Measurements from ENCODE around the gene KMT2E.

GRCh38 chr7:105067691-105068090 is 53.7 kb downstream of the KMT2E start:
- TF ChIP-seq, protein P1, sequence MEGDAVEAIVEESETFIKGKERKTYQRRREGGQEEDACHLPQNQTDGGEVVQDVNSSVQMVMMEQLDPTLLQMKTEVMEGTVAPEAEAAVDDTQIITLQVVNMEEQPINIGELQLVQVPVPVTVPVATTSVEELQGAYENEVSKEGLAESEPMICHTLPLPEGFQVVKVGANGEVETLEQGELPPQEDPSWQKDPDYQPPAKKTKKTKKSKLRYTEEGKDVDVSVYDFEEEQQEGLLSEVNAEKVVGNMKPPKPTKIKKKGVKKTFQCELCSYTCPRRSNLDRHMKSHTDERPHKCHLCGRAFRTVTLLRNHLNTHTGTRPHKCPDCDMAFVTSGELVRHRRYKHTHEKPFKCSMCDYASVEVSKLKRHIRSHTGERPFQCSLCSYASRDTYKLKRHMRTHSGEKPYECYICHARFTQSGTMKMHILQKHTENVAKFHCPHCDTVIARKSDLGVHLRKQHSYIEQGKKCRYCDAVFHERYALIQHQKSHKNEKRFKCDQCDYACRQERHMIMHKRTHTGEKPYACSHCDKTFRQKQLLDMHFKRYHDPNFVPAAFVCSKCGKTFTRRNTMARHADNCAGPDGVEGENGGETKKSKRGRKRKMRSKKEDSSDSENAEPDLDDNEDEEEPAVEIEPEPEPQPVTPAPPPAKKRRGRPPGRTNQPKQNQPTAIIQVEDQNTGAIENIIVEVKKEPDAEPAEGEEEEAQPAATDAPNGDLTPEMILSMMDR (IDR thresholded peaks at IDR 0.05), result no peak
- no peak for TF ChIP-seq EZH2 (IDR thresholded peaks at IDR 0.05; ENCODE audit: borderline replicate concordance, insufficient read depth, low read depth, low read length, poor library complexity, severe bottlenecking)
